ENCODE results near the gene KLF3. TPM values are rescaled to one million over a fixed set of nuclear protein-coding genes. Genes with fewer than 3 reads are reported as not detected.

KLF3 gene
- total RNA-seq, 1 experiment from 2014 or later = 29.9 TPM

DNA sequence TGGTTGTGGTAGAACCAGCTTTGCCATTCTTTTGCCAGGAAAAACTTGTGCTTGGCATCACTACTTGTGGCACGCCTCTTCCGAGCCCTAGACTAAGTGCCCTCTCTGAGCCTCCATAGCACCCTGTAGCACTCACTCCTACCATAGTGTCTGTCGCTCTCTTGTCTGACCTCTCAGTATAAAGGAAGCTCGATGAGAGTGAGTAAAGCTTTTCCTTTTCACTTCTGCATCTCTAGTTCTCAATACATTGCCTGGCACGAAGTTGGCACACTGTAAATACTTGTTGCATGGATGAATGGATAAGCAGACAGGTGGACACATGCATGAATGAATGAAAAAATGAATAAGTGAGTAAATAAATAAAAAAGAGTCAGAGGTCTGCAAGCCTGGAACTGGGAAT lies 70.4 kb downstream of the KLF3 start:
- DNase-seq (ENCODE audit: extremely low read depth, low read depth) = no peak

DNA sequence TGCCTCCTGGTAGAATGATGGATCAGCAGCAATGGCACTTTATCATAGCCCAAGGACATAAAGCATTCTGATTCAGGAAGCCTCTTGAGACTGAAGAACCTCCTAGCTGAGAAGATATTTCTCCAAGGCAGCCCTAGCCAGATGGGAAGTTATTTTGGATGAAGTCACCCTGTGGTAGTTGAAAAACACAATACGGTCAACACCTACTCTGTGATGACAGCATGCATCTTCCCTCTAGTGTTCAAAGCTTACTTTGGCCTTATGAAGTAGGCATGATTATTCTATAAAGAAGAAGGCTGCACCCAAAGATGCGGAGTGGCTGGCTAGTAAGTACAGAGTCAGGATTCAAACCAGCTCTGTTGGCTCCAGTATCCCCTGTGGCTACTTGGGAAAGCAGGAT lies 70.9 kb downstream of the KLF3 start:
- DNase-seq (ENCODE audit: extremely low read depth, low read depth) = no peak

DNA sequence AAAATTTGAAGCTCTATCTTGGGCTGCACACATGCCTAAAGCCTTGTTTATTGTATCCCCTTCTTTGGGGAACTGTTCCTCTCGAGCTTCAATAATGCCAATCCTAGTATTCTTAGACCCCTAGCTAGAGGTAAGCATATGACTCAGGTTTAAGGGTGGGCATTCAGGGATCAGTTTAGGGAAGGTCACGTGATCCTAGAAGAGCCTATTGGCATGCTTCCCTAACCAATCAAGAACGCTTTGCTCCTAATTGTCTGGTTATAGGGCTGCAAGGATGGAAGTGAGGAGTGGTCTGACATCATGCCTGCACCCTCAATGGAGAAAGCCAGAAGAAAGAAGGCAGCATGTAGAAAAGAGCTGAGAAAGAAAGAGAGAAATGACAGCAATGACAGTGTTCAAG lies 71.9 kb downstream of the KLF3 start:
- no peak for DNase-seq (ENCODE audit: extremely low read depth, low read depth)

DNA sequence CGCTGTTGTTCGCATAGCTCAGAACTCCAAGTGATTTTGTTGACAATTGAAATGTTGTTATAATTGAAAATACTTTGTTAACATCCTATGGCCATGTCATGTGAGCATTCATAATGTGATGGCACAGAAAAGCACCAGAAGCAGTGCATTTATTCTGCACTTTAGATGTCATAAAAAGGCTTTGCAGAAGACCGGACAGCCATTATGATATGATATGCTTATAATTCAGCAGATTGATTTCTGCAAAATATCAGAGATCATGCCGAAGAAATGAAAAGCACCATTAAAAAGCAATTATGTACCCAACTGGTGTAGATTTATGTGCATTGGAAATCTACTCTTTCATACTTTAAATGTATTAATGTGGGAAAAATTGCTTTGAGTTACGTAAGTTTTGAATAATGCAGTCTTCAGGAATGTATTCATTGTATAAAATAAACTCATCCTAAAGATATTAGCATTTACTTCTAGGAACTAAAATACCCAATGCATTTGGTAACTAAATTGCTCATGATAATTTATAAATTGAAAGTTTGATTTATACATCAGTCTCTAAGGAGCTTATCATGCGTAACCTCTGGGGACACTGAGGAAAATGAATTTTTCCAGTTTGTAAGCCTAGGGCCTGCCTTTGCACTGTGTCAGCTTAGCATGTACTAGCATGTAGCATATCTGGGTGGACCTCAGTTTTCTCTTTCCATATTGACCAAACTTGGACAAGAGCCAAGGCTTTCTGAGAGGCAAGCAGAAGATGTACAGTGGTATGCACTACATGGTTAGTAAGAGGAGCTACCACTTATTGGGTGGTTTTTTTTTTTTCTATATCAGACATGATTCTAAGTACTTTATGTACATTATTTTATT lies 75.2 kb downstream of the KLF3 start:
- no peak for DNase-seq (ENCODE audit: extremely low read depth, low read depth)

DNA sequence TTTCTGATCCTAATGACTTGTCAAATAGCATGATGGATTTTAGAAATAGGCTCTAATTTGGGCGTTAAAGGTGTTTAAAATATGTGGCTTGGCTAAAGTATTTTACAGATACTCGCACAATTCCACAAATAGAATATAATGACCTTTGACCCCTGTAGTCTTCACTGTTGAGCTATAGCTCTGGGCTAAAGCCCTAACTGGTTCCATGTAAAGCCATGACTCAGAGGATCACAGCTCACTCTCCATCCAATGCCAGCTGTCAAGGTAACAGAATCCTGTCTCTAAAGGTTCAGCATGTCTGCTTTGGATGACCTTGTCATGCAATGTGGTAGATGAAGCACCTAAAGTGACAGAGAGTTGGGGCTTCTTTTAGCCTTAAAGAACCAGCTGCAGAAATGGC lies 76.3 kb downstream of the KLF3 start:
- DNase-seq (ENCODE audit: extremely low read depth, low read depth) = no peak

DNA sequence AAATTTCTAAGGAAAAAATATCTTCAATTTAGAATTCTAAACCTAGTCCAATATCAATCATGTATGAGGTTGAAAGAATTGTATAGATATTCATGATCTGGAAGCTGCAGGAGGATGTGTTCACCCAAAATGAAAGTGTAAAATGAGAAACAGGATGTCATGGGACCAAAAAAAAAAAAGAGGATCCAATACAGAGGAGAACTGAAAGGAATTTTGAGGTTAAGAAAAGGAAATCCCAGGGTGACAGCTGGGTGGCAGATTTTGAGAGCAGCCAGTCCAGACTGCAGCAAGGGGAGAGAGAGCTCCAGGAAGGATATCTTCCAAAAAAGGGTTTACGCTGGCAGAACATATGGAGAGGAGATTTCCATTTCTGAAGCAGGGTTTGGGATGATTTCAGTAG lies 79.9 kb downstream of the KLF3 start:
- no peak for DNase-seq (ENCODE audit: extremely low read depth, low read depth)

DNA sequence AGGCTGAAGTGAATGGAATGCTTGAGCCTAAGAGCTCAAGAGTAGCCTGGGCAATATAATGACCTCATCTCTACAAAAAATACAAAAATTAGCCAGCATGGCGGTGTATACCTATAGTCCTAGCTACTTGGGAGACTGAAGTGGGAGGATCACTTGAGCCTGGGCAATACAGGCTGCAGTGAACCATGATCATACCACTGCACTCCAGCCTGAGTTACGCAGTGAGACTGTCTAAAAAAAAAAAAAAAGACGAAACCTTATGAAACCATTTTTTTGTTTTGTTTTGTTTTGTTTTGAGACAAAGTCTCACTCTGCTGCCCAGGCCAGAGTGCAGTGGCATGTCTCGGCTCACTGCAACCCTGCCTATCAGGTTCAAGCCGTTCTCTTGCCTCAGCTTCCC lies 81.9 kb downstream of the KLF3 start:
- DNase-seq (ENCODE audit: extremely low read depth, low read depth) = no peak

DNA sequence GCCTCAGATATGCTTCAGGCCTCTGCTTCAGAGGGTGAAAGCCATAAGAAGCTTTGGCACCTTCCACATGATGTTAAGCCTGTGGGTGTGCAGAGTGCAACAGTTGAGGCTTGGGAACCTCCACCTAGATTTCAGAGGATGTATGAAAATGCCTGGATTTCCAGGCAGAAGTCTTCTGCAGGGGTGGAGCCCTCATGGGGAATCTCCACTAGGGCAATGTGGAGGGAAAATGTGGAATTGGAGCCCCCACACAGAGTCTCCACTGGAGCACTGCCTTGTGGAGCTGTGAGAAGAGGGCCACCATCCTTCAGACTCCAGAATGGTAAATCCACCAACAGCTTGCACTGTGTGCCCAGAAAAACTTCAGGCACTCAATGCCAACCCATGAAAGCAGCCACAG lies 83.6 kb downstream of the KLF3 start:
- no peak for DNase-seq (ENCODE audit: extremely low read depth, low read depth)

DNA sequence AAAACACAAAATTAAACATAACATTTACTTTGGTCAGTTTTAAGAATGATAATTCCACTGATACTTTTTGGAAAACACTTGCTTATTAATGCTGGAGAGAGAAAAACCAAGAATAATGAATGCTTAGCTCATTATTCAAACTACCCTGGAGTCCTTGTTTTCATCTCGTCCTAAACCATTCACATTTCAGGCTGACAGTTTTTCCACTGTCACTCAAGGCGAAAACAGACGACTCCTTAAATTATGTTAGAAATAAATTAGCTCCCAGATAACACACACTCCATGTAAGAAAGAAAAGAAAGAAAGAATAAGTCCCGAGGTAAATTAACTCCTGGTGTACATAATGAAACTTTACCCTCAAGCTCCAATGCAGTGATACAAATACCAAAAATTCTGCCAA lies 85.3 kb downstream of the KLF3 start:
- DNase-seq (ENCODE audit: extremely low read depth, low read depth) = no peak

Other genes with a start within 250 kb of the KLF3 start
- not detected in 2 replicates for gene TLR10, start 118.8 kb downstream of the KLF3 start, total RNA-seq (2014; rRNA removed; shearing (Covaris generic))
- gene TLR1, start 140.6 kb downstream of the KLF3 start, total RNA-seq (2014; rRNA removed; shearing (Covaris generic)) = 2.9 and 3.6 TPM in 2 replicates
- 17.3 and 18.3 TPM in 2 replicates for gene TLR6, start 192.6 kb downstream of the KLF3 start, total RNA-seq (2014; rRNA removed; shearing (Covaris generic))
- 41.4 and 46.8 TPM in 2 replicates for gene FAM114A1, start 203.6 kb downstream of the KLF3 start, total RNA-seq (2014; rRNA removed; shearing (Covaris generic))